ENCODE measurements around the gene PLCB4.
A peak's percentile ranks its signal among the peaks of the same experiment; 100 is the strongest.

The PLCB4 gene

GRCh38 chr20:9103955-9104354, 35.1 kb downstream of the PLCB4 start:
- DNase-seq (ENCODE audit: low read depth): peak; percentile 52

- no peak for DNase-seq (ENCODE audit: low read depth)
Observed at GRCh38 chr20:9108260-9108659, 39.4 kb downstream of the PLCB4 start.

GRCh38 chr20:9109566-9109965, 40.7 kb downstream of the PLCB4 start:
- DNase-seq (ENCODE audit: low read depth): no peak

GRCh38 chr20:9110365-9110764, 41.5 kb downstream of the PLCB4 start:
- DNase-seq (ENCODE audit: low read depth): no peak

- DNase-seq (ENCODE audit: low read depth): no peak
Observed at GRCh38 chr20:9110916-9111432, 42.1 kb downstream of the PLCB4 start.

- peak; percentile 53 for DNase-seq (ENCODE audit: low read depth)
Observed at GRCh38 chr20:9112541-9113515, 43.9 kb downstream of the PLCB4 start.

- no peak for DNase-seq (ENCODE audit: low read depth)
Observed at GRCh38 chr20:9114709-9115108, 45.8 kb downstream of the PLCB4 start.

GRCh38 chr20:9117548-9117947, 48.7 kb downstream of the PLCB4 start:
- no peak for DNase-seq (ENCODE audit: low read depth)

- no peak for DNase-seq (ENCODE audit: low read depth)
Observed at GRCh38 chr20:9119776-9120175, 50.9 kb downstream of the PLCB4 start.

GRCh38 chr20:9121211-9121610, 52.3 kb downstream of the PLCB4 start:
- DNase-seq (ENCODE audit: low read depth): no peak

- no peak for DNase-seq (ENCODE audit: low read depth)
Observed at GRCh38 chr20:9122571-9122970, 53.7 kb downstream of the PLCB4 start.

GRCh38 chr20:9126527-9126926, 57.6 kb downstream of the PLCB4 start:
- DNase-seq (ENCODE audit: low read depth): no peak

- no peak for DNase-seq (ENCODE audit: low read depth)
Observed at GRCh38 chr20:9128568-9128967, 59.7 kb downstream of the PLCB4 start.

GRCh38 chr20:9129756-9130155, 60.9 kb downstream of the PLCB4 start:
- no peak for DNase-seq (ENCODE audit: low read depth)

- DNase-seq (ENCODE audit: low read depth): no peak
Observed at GRCh38 chr20:9130521-9130920, 61.6 kb downstream of the PLCB4 start.

- DNase-seq (ENCODE audit: low read depth): no peak
Observed at GRCh38 chr20:9131841-9132240, 63.0 kb downstream of the PLCB4 start.

GRCh38 chr20:9134346-9134745, 65.5 kb downstream of the PLCB4 start:
- no peak for DNase-seq (ENCODE audit: low read depth)

GRCh38 chr20:9136114-9136513, 67.2 kb downstream of the PLCB4 start:
- DNase-seq (ENCODE audit: low read depth): no peak

GRCh38 chr20:9137001-9137400, 68.1 kb downstream of the PLCB4 start:
- no peak for DNase-seq (ENCODE audit: low read depth)

- no peak for DNase-seq (ENCODE audit: low read depth)
Observed at GRCh38 chr20:9139106-9139833, 70.4 kb downstream of the PLCB4 start.

GRCh38 chr20:9140162-9140760, 71.4 kb downstream of the PLCB4 start:
- DNase-seq (ENCODE audit: low read depth): no peak

- DNase-seq (ENCODE audit: low read depth): no peak
Observed at GRCh38 chr20:9141070-9141469, 72.2 kb downstream of the PLCB4 start.

GRCh38 chr20:9141921-9142320, 73.0 kb downstream of the PLCB4 start:
- DNase-seq (ENCODE audit: low read depth): no peak

All from HS-27A (cell line).